GM12892 (cell line): ENCODE data around the gene HYCC2.

Experiments used
- POLR2A ChIP-seq: IDR thresholded peaks from 2 replicates; pipeline ENCODE4 v1.6.1; 2011; ENCODE audit warnings: low read depth, low read length, control low read depth
- POLR2AphosphoS5 ChIP-seq: IDR thresholded peaks from 2 replicates; pipeline ENCODE4 v1.6.1; 2011; ENCODE audit warnings: low read depth, low read length, control low read depth
- TAF1 ChIP-seq: IDR thresholded peaks from 2 replicates; pipeline ENCODE4 v1.6.1; 2011; ENCODE audit warnings: low read depth, mild to moderate bottlenecking, control low read depth, low read length, borderline replicate concordance

GRCh38 chr2:201058914-201059313 is 12.6 kb downstream of the HYCC2 start:
- TF ChIP-seq POLR2AphosphoS5: no peak
- no peak for TF ChIP-seq POLR2A
- TF ChIP-seq TAF1: no peak
